Neutrophil (primary cell): Measurements from ENCODE around the gene BHLHA9.

Source experiments
- H3K27ac ChIP-seq: fragments of 200-600 bp; sonication (generic); 2 replicates; pipeline ENCODE4 v1.5.1; 2016; ENCODE audit warnings: mild to moderate bottlenecking, moderate library complexity
- H3K27me3 ChIP-seq: fragments of 200-600 bp; sonication (generic); 2 replicates; pipeline ENCODE4 v1.6.0; 2016; ENCODE audit warnings: mild to moderate bottlenecking
- H3K36me3 ChIP-seq: fragments of 200-600 bp; sonication (generic); 2 replicates; pipeline ENCODE4 v1.5.1; 2017
- H3K4me1 ChIP-seq, 2 experiments: fragments of 200-600 bp in 1 of 2; sonication (generic) in 1 of 2; 1 replicate in 1 of 2; 2 replicates in 1 of 2; pipeline versions ENCODE4 v1.5.1 to v1.6.1; 2013 to 2016; ENCODE audit warnings: low read depth in 1 of 2, low read length in 1 of 2, mild to moderate bottlenecking in 1 of 2, moderate library complexity in 1 of 2; ENCODE audit not compliant: control insufficient read depth in 1 of 2, insufficient read depth in 1 of 2
- H3K4me3 ChIP-seq, 2 experiments: fragments of 200-600 bp in 1 of 2; sonication (generic) in 1 of 2; 1 replicate in 1 of 2; 2 replicates in 1 of 2; pipeline ENCODE4 v1.5.1; 2013 to 2016; ENCODE audit warnings: low read depth in 1 of 2, low read length in 1 of 2, mild to moderate bottlenecking in 1 of 2, moderate library complexity in 1 of 2
- H3K9me3 ChIP-seq: fragments of 200-600 bp; sonication (generic); 2 replicates; pipeline ENCODE4 v1.5.1; 2016
- TF ChIP-seq, protein P1 (sequence below): fragments of 200-600 bp; sonication (generic); IDR thresholded peaks from 2 replicates; pipeline ENCODE4 v1.5.1; 2016; ENCODE audit warnings: antibody characterized with exemption

The BHLHA9 gene

DNA sequence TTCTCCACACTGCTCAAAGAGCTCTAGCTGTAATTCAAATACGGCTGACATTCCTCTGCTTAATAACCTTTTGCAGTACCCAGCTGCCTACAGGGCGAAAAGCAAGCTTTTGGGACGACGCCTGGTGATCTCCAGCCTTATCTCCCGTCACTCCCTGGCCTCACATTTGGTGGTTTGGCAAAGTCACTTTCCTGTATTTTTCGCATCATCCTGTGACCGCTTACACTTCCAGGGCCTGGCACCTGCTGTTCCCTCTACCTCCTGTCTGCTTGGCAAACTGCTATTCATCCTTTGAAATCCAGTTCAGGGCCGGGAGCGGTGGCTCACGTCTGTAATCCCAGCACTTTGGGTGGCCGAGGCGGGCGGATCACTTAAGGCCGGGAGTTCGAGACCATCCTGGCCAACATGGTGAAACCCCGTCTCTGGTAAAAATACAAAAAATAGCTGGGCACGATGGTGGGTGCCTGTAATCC is 2.7 kb upstream of the BHLHA9 start:
- Histone ChIP-seq H3K36me3 (no peaks in the 10 kb centered on the region), H3K4me1 (peaks cover 6 to 7% of the 10 kb centered on the region in 2 experiments), H3K27me3 (peaks cover 96% of the 10 kb centered on the region), H3K4me3 (peak overlapping the region; percentile 57 to 77), H3K9me3 (no peaks in the 10 kb centered on the region), H3K27ac (no peak overlapping the region)
- TF ChIP-seq, protein P1, sequence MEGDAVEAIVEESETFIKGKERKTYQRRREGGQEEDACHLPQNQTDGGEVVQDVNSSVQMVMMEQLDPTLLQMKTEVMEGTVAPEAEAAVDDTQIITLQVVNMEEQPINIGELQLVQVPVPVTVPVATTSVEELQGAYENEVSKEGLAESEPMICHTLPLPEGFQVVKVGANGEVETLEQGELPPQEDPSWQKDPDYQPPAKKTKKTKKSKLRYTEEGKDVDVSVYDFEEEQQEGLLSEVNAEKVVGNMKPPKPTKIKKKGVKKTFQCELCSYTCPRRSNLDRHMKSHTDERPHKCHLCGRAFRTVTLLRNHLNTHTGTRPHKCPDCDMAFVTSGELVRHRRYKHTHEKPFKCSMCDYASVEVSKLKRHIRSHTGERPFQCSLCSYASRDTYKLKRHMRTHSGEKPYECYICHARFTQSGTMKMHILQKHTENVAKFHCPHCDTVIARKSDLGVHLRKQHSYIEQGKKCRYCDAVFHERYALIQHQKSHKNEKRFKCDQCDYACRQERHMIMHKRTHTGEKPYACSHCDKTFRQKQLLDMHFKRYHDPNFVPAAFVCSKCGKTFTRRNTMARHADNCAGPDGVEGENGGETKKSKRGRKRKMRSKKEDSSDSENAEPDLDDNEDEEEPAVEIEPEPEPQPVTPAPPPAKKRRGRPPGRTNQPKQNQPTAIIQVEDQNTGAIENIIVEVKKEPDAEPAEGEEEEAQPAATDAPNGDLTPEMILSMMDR: no peak

DNA sequence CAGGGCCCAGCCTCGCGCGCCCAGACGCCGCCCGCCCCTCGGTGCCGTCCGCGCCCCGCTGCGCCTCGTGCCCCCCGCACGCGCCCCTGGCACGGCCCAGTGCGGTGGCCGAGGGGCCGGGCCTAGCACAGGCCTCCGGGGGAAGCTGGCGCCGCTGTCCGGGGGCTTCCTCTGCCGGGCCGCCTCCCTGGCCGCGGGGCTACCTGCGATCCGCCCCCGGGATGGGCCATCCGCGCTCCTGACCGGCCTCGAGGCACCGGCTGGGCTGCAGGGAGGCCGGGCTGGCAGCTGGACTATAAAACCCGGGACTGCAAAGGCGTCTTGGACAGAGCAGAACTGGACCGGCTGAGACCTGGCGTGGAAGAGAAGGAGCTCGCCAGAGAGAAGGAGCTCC is 783 bp downstream of the BHLHA9 start:
- H3K4me3 ChIP-seq: no peak overlapping the region
- no peaks in the 10 kb centered on the region for H3K9me3 ChIP-seq
- no peaks in the 10 kb centered on the region for H3K36me3 ChIP-seq

DNA sequence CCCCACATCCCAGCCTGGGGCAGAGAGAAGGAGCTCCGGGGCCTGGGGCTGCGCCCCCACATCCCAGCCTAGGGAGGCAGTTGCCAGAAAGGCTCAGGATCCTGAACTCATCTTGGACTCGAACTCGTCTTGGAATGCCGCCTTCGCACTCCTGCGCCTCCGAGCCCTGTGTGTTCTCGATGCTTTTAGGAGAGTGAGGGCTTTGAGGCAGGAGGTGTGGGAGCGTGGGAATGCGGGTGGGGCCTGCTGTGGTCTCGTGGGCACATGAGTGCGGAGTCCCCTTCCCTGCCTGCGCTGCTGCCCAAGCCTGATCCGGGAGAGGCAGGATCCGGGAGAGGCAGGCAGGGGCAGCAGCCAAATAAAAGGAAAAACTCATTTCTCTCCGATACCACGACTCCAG is 1.2 kb downstream of the BHLHA9 start:
- TF ChIP-seq, protein P1: no peak
- Histone ChIP-seq H3K27me3 (peaks cover 99% of the 10 kb centered on the region), H3K36me3 (no peaks in the 10 kb centered on the region), H3K27ac (no peak overlapping the region), H3K4me1 (peaks cover 6 to 7% of the 10 kb centered on the region in 2 experiments), H3K9me3 (no peaks in the 10 kb centered on the region), H3K4me3 (no peak overlapping the region)

More for the DNA sequence above, 783 bp downstream of the BHLHA9 start:
- peaks cover 6 to 7% of the 10 kb centered on the region in 2 experiments for H3K4me1 ChIP-seq
- peaks cover 99% of the 10 kb centered on the region for H3K27me3 ChIP-seq
- TF ChIP-seq, protein P1: no peak
- H3K27ac ChIP-seq: no peak overlapping the region

DNA sequence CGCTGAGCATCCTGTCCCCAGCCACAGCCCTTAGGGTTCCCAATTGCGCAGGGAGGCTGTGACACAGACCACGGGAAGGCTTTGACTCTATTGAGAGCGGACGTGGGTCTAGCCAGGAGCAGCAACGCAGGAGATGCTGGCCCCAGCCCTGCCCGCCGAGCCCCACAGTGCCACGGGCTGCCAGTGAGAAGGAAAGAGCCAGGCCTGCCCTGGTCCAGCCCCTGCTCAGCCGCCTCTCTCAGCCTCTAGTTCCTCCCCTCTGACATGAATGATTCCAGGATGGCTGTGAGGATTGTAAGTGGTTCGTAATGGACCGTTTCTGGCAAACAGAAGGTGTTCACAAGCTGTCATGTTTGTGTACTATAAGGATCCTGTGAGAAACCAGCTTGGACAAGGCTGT is 2.5 kb downstream of the BHLHA9 start:
- peaks cover 99% of the 10 kb centered on the region for H3K27me3 ChIP-seq
- H3K27ac ChIP-seq: no peak overlapping the region
- TF ChIP-seq, protein P1: no peak

DNA sequence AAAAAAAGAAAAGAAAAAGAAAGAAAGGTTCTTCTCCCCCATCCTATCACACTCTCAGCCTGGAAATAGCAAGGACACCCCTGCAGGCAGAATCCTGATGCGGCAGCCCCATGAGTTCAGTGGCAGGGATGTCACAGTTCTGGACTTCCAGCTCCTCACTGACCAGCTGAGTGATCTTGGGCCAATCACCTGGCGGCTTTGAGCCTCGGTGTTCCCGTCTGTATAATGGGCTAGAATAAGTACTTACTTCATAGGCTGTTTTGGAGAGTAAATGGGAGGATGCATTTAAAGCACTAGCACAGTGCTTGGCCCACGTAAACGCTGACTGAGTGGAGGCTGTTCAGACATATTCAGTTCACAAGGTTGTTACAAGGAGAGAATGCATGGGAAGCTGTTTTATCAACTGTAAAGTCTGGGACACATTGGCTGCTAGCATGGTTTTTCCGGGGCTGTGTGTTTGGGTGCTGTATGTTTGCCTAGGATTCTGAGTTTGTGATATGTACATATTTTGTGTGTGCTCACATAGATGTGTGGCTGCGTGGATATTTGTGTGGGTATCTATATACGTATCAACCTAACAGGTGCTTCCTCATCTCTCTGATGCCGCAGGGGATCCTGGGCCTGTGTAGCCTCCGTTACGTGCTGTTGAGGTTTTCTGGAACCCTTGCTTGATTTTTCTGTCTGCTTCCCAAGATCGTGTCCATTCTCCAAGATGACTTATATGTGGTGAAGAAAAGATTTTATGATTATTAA is 3.4 kb downstream of the BHLHA9 start:
- TF ChIP-seq, protein P1: no peak
- Histone ChIP-seq H3K27ac (no peak overlapping the region), H3K27me3 (peaks cover 99% of the 10 kb centered on the region), H3K4me3 (no peak overlapping the region), H3K4me1 (peaks cover 4% of the 10 kb centered on the region in 2 experiments), H3K9me3 (no peaks in the 10 kb centered on the region), H3K36me3 (no peaks in the 10 kb centered on the region)

More for the DNA sequence above, 2.5 kb downstream of the BHLHA9 start:
- H3K4me1 ChIP-seq: peaks cover 6 to 7% of the 10 kb centered on the region in 2 experiments
- H3K4me3 ChIP-seq: no peak overlapping the region
- H3K36me3 ChIP-seq: no peaks in the 10 kb centered on the region
- H3K9me3 ChIP-seq: no peaks in the 10 kb centered on the region
